H1 (cell line): ENCODE measurements around the gene HLA-G. TPM values are rescaled to one million over a fixed set of nuclear protein-coding genes. Genes with fewer than 3 reads are reported as not detected.
"Not testable (repeated sequence)": the region's sequence is repeated elsewhere in the genome, so short reads cannot be mapped to it uniquely, and the experiment has no call there.

Experiments
- CTCF ChIA-PET: fragments of 300-600 bp; sonication (Branson Sonifier 250); formaldehyde crosslinking; loops from one replicate; lab custom pipeline; 2021; ENCODE audit not compliant: partially characterized antibody; lab: Charles Lee
- POLR2A ChIA-PET: fragments of 300-600 bp; sonication (Branson Sonifier 250); formaldehyde crosslinking; loops from one replicate; lab custom pipeline; 2021; ENCODE audit warnings: inconsistent platforms; ENCODE audit not compliant: partially characterized antibody; lab: Charles Lee
- DNase-seq, 2 experiments: peaks; one replicate each; pipeline versions ENCODE4 v3.0.0 to v3.0.0-alpha.2; 2010 to 2022; ENCODE audit warnings: low spot score in 2 of 2, low read depth in 1 of 2, mixed read lengths in 1 of 2
- FAIRE-seq: peaks from 2 replicates; lab custom pipeline; 2011; peaks lifted over from hg19 to GRCh38; lab: Jason Lieb, UNC
- H2AFZ ChIP-seq: 2 replicates; pipeline ENCODE4 v1.8.1; 2012; ENCODE audit warnings: low read length, inconsistent platforms
- H2AK5ac ChIP-seq: 2 replicates; pipeline ENCODE4 v1.6.1; 2013; ENCODE audit warnings: low read depth, low read length
- H2BK120ac ChIP-seq: replicated peaks from 2 replicates; pipeline ENCODE3; 2013; ENCODE audit warnings: low read depth, low read length, inconsistent platforms
- H2BK12ac ChIP-seq: 2 replicates; pipeline ENCODE4 v1.6.1; 2013; ENCODE audit warnings: low read depth, low read length
- H2BK15ac ChIP-seq: 2 replicates; pipeline ENCODE4 v1.6.1; 2013; ENCODE audit warnings: low read length
- H2BK20ac ChIP-seq: 2 replicates; pipeline ENCODE4 v1.6.1; 2013; ENCODE audit warnings: low read length
- H2BK5ac ChIP-seq: 2 replicates; pipeline ENCODE4 v1.6.1; 2013; ENCODE audit warnings: low read depth, low read length
- H3K14ac ChIP-seq: 2 replicates; pipeline ENCODE4 v1.6.1; 2013; ENCODE audit warnings: inconsistent platforms; ENCODE audit not compliant: insufficient read length
- H3K18ac ChIP-seq: 2 replicates; pipeline ENCODE4 v1.6.1; 2013; ENCODE audit warnings: low read length; ENCODE audit errors: extremely low read depth
- H3K23ac ChIP-seq: 2 replicates; pipeline ENCODE4 v1.6.1; 2013; ENCODE audit warnings: inconsistent platforms; ENCODE audit not compliant: insufficient read length
- H3K23me2 ChIP-seq: 2 replicates; pipeline ENCODE4 v1.6.1; 2013; ENCODE audit warnings: low read depth, low read length
- H3K27ac ChIP-seq: 2 replicates; pipeline ENCODE4 v1.6.1; 2011; ENCODE audit warnings: low read depth, low read length, inconsistent platforms
- H3K27me3 ChIP-seq, 4 experiments: replicated peaks in 1 of 4; 1 replicate in 1 of 4; 2 replicates in 3 of 4; pipeline versions ENCODE4 v1.6.1 to v1.8.1; 2011 to 2013; ENCODE audit warnings: low read length in 3 of 4, mild to moderate bottlenecking in 3 of 4, inconsistent platforms in 2 of 4, mixed read lengths in 2 of 4, moderate library complexity in 1 of 4; ENCODE audit not compliant: control insufficient read depth in 3 of 4, insufficient read depth in 3 of 4; ENCODE audit errors: extremely low read depth in 1 of 4
- H3K36me3 ChIP-seq, 4 experiments: 2 replicates each; pipeline versions ENCODE4 v1.6.1 to v1.8.1; 2011 to 2013; ENCODE audit warnings: mild to moderate bottlenecking in 4 of 4, low read length in 3 of 4, moderate library complexity in 2 of 4, control low read depth in 1 of 4, inconsistent platforms in 1 of 4; ENCODE audit not compliant: insufficient read depth in 4 of 4, control insufficient read depth in 2 of 4
- H3K4ac ChIP-seq: replicated peaks from 2 replicates; pipeline ENCODE3; 2013; ENCODE audit warnings: low read length, low read depth, mixed read lengths, inconsistent platforms; ENCODE audit not compliant: insufficient read length
- H3K4me1 ChIP-seq, 4 experiments: replicated peaks in 1 of 4; 1 replicate in 1 of 4; 2 replicates in 3 of 4; pipeline versions ENCODE4 v1.6.1 to v1.8.1; 2011 to 2013; ENCODE audit warnings: low read length in 3 of 4, inconsistent platforms in 2 of 4, mixed read lengths in 1 of 4; ENCODE audit not compliant: insufficient read depth in 4 of 4, control insufficient read depth in 3 of 4
- H3K4me2 ChIP-seq, 2 experiments: 2 replicates each; pipeline versions ENCODE4 v1.6.1 to v1.8.1; 2011 to 2013; ENCODE audit warnings: low read depth in 2 of 2, low read length in 2 of 2, control low read depth in 1 of 2, inconsistent platforms in 1 of 2, mild to moderate bottlenecking in 1 of 2; ENCODE audit not compliant: insufficient read depth in 1 of 2
- H3K4me3 ChIP-seq, 4 experiments: fragments of 200-600, 300-600 bp in 1 of 4; sonication (generic), shearing (Covaris generic), sonication (Bioruptor Twin) in 1 of 4; 2 replicates each; pipeline versions ENCODE4 v1.5.1 to v1.8.1; 2011 to 2016; ENCODE audit warnings: low read length in 4 of 4, low read depth in 3 of 4, control low read depth in 2 of 4, inconsistent platforms in 2 of 4, mild to moderate bottlenecking in 2 of 4, mixed read lengths in 1 of 4, moderate library complexity in 1 of 4; ENCODE audit not compliant: insufficient read depth in 2 of 4; ENCODE audit errors: extremely low read depth in 1 of 4
- H3K56ac ChIP-seq: replicated peaks from 2 replicates; pipeline ENCODE3; 2013; ENCODE audit warnings: low read depth, mild to moderate bottlenecking, mixed read lengths, low read length, inconsistent platforms; ENCODE audit not compliant: insufficient read length
- H3K79me1 ChIP-seq: 2 replicates; pipeline ENCODE4 v1.6.1; 2013; ENCODE audit warnings: low read depth, low read length, control low read depth
- H3K79me2 ChIP-seq, 2 experiments: 2 replicates each; pipeline versions ENCODE4 v1.6.1 to v1.8.1; 2012 to 2013; ENCODE audit warnings: low read length in 2 of 2, mild to moderate bottlenecking in 2 of 2, inconsistent platforms in 1 of 2; ENCODE audit not compliant: insufficient read depth in 2 of 2, control insufficient read depth in 1 of 2
- H3K9ac ChIP-seq, 4 experiments: replicated peaks in 1 of 4; 1 replicate in 1 of 4; 2 replicates in 3 of 4; pipeline versions ENCODE4 v1.6.1 to v1.8.1; 2011 to 2013; ENCODE audit warnings: low read depth in 3 of 4, low read length in 3 of 4, control low read depth in 2 of 4, mild to moderate bottlenecking in 2 of 4, moderate library complexity in 2 of 4, inconsistent platforms in 1 of 4; ENCODE audit errors: extremely low read depth in 1 of 4
- H3K9me3 ChIP-seq, 2 experiments: 2 replicates each; pipeline versions ENCODE4 v1.6.1 to v1.8.1; 2012 to 2013; ENCODE audit warnings: mild to moderate bottlenecking in 2 of 2, moderate library complexity in 2 of 2, control low read depth in 1 of 2, inconsistent platforms in 1 of 2, low read depth in 1 of 2, low read length in 1 of 2, mixed read lengths in 1 of 2; ENCODE audit not compliant: insufficient read depth in 2 of 2
- H4K20me1 ChIP-seq, 2 experiments: replicated peaks in 1 of 2; 2 replicates each; pipeline versions ENCODE3 to v1.8.1; 2011 to 2013; ENCODE audit warnings: inconsistent platforms in 2 of 2, low read length in 2 of 2, mild to moderate bottlenecking in 1 of 2; ENCODE audit not compliant: insufficient read depth in 2 of 2, control insufficient read depth in 1 of 2
- H4K5ac ChIP-seq: 2 replicates; pipeline ENCODE4 v1.6.1; 2013; ENCODE audit warnings: low read length, low read depth, mixed read lengths, inconsistent platforms; ENCODE audit not compliant: insufficient read length
- H4K8ac ChIP-seq: 2 replicates; pipeline ENCODE4 v1.8.0; 2013; ENCODE audit warnings: mild to moderate bottlenecking, moderate library complexity, low read length, inconsistent platforms; ENCODE audit not compliant: insufficient read depth; ENCODE audit errors: extremely low read depth
- H4K91ac ChIP-seq: replicated peaks from 2 replicates; pipeline ENCODE3; 2013; ENCODE audit warnings: low read length, mixed read lengths, inconsistent platforms; ENCODE audit not compliant: insufficient read length
- WGBS, 2 experiments: shearing (Covaris generic) in 1 of 2; methylation state at CpG; one replicate each; pipeline versions ENCODE4 v1.1.6 to v1.1.7; 2013 to 2015; ENCODE audit warnings: low lambda C conversion rate in 2 of 2, mixed read lengths in 2 of 2, inconsistent platforms in 1 of 2, low coverage in 1 of 2, missing lambda C conversion rate in 1 of 2; ENCODE audit not compliant: insufficient replicate concordance in 2 of 2, insufficient coverage in 1 of 2, insufficient read length in 1 of 2; ENCODE audit errors: extremely low coverage in 1 of 2, missing lambda C conversion rate in 1 of 2; 5-methylcytosine and 5-hydroxymethylcytosine counted together
- polyA plus RNA-seq, 7 experiments: library from polyadenylated mRNA; depleted of rRNA in 3 of 7; stranded (reverse) in 5 of 7; unstranded in 2 of 7; fragments of >200 nt in 5 of 7; fragments of 200-250 nt in 2 of 7; gene quantifications; 1 replicate in 5 of 7; 2 replicates in 1 of 7; 4 replicates in 1 of 7; pipeline versions ENCODE4 v1.2.1 to v1.2.3, GENCODE V29; 2011 to 2013; ENCODE audit warnings: missing spikeins in 2 of 7, mixed read lengths in 2 of 7
- small RNA-seq: library from polyadenylated mRNA; stranded (forward); fragments of <200 nt; extraction: miRNeasy Mini kit (QIAGEN cat#:217004); gene quantifications from one replicate; pipeline ENCODE3, GENCODE V24; 2013; ENCODE audit not compliant: insufficient read depth
- total RNA-seq: library from RNA; stranded (reverse); fragmentation: NEBNext Ultra II Directional; extraction: Animal tissue kit (Norgen Biotek cat#: 25700); gene quantifications from 2 replicates; pipeline ENCODE4 v1.2.1, GENCODE V29; 2021

HLA-G gene
- total and polyA plus RNA-seq, 2 of the 8 experiments (the other 6 are each of a cell fraction or from before 2014, with no cell fraction given): 3.2 to 4.8 TPM

GRCh38 chr6:29875734-29876133 is 48.1 kb downstream of the HLA-G start:
- 90% methylated on average over 4 of the region's 6 CpGs; no CpG with 5 or more reads in 1 of the 2 experiments for WGBS, 2 experiments

More at GRCh38 chr6:29875734-29876133, 48.1 kb downstream of the HLA-G start:
- not testable (repeated sequence) for H2BK120ac ChIP-seq, H4K5ac ChIP-seq, H3K27ac ChIP-seq, H3K79me1 ChIP-seq, FAIRE-seq, H2BK15ac ChIP-seq, H4K8ac ChIP-seq, H3K9ac ChIP-seq, H3K23me2 ChIP-seq, H2BK12ac ChIP-seq, DNase-seq, H2AK5ac ChIP-seq, H4K91ac ChIP-seq, H3K36me3 ChIP-seq, H3K4ac ChIP-seq, H3K4me3 ChIP-seq, H3K56ac ChIP-seq, H3K18ac ChIP-seq, H3K4me1 ChIP-seq, H3K14ac ChIP-seq, H3K9me3 ChIP-seq, H2AFZ ChIP-seq, H3K27me3 ChIP-seq, H3K4me2 ChIP-seq, H2BK5ac ChIP-seq, H3K23ac ChIP-seq, H4K20me1 ChIP-seq, H3K79me2 ChIP-seq, H2BK20ac ChIP-seq
- POLR2A ChIA-PET: interaction anchor here (1.1 kb wide), 1 partner anchor 12 kb away, joined by 3 read pairs; no protein-coding TSS in a partner anchor
- CTCF ChIA-PET: interaction anchor here (0.6 kb wide), 1 partner anchor 1840 kb away, joined by 3 read pairs; no protein-coding TSS in a partner anchor

Small RNA genes within 50 kb of the gene (small RNA-seq; reads per million reads assigned to genes)
- not detected for gene MICG

Other genes with a start within 250 kb of the HLA-G start
- gene OR2H2, start 242.7 kb upstream of the HLA-G start, total RNA-seq: not detected in 2 replicates
- not detected in 2 replicates for gene OR2H2, start 242.7 kb upstream of the HLA-G start, polyA plus RNA-seq (2011; rRNA removed)
- 67.8 and 75.9 TPM in 2 replicates for gene GABBR1, start 194.6 kb upstream of the HLA-G start, total RNA-seq
- gene GABBR1, start 194.6 kb upstream of the HLA-G start, polyA plus RNA-seq (2011; rRNA removed): 78.3 and 86.7 TPM in 2 replicates
- gene MOG, start 170.7 kb upstream of the HLA-G start, total RNA-seq: 0.31 and 0.86 TPM in 2 replicates
- 0.17 and 0.19 TPM in 2 replicates for gene MOG, start 170.7 kb upstream of the HLA-G start, polyA plus RNA-seq (2011; rRNA removed)
- 1.2 TPM in 2 replicates for gene ZFP57, start 146.7 kb upstream of the HLA-G start, total RNA-seq
- gene ZFP57, start 146.7 kb upstream of the HLA-G start, polyA plus RNA-seq (2011; rRNA removed): 0.85 and 1.0 TPM in 2 replicates
- gene HLA-F, start 104.4 kb upstream of the HLA-G start, total RNA-seq: 6.5 and 9.6 TPM in 2 replicates
- gene HLA-F, start 104.4 kb upstream of the HLA-G start, polyA plus RNA-seq (2011; rRNA removed): 8.9 and 11.7 TPM in 2 replicates
- gene HLA-A, start 114.7 kb downstream of the HLA-G start, total RNA-seq: 221 and 226 TPM in 2 replicates
- gene HLA-A, start 114.7 kb downstream of the HLA-G start, polyA plus RNA-seq (2011; rRNA removed): 474 and 560 TPM in 2 replicates
- 31.5 and 35.7 TPM in 2 replicates for gene POLR1H, start 233.4 kb downstream of the HLA-G start, total RNA-seq
- 79.0 and 82.2 TPM in 2 replicates for gene POLR1H, start 233.4 kb downstream of the HLA-G start, polyA plus RNA-seq (2011; rRNA removed)
- gene PPP1R11, start 239.4 kb downstream of the HLA-G start, total RNA-seq: 26.1 and 26.3 TPM in 2 replicates
- gene PPP1R11, start 239.4 kb downstream of the HLA-G start, polyA plus RNA-seq (2011; rRNA removed): 28.0 and 32.8 TPM in 2 replicates
- 1.4 and 1.7 TPM in 2 replicates for gene RNF39, start 247.9 kb downstream of the HLA-G start, total RNA-seq
- 2.3 TPM in 2 replicates for gene RNF39, start 247.9 kb downstream of the HLA-G start, polyA plus RNA-seq (2011; rRNA removed)